GM19372 (cell line): Measurements from ENCODE around the gene SERPINA12.

Source experiments
- ATAC-seq: cut with Tn5 transposase; IDR thresholded peaks from one replicate; pipeline ENCODE4 v1.9.1; 2021; ENCODE audit warnings: mild to moderate bottlenecking, low read depth, moderate library complexity; ENCODE audit not compliant: unreplicated experiment

Gene SERPINA12, protein sequence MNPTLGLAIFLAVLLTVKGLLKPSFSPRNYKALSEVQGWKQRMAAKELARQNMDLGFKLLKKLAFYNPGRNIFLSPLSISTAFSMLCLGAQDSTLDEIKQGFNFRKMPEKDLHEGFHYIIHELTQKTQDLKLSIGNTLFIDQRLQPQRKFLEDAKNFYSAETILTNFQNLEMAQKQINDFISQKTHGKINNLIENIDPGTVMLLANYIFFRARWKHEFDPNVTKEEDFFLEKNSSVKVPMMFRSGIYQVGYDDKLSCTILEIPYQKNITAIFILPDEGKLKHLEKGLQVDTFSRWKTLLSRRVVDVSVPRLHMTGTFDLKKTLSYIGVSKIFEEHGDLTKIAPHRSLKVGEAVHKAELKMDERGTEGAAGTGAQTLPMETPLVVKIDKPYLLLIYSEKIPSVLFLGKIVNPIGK

DNA sequence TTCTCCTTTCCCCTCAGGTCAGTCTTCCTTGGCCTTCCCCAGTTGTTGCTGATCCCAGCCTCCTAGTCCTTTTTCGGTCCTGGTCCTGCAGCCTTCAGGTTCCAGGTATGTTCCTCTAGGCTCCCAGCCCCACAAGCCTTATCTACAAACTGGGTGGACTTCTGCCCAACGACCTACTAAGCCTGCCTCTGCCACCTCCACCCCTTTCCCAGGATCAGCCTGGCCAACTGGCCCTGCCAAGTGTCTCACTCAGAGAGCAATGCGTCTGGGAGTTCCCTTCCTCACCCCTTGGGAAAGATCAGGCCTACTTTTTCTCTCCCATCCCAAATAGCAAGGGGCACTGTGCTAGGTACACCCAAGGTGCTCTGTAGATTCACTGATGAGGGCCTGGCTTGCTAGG is at the start of gene SERPINA12:
Gene SERPINA12, minus strand, starts transcription at position 114 of the 400 bp plus-strand sequence. CDS start 11,072 bp downstream, outside the sequence.
- no peak for ATAC-seq

DNA sequence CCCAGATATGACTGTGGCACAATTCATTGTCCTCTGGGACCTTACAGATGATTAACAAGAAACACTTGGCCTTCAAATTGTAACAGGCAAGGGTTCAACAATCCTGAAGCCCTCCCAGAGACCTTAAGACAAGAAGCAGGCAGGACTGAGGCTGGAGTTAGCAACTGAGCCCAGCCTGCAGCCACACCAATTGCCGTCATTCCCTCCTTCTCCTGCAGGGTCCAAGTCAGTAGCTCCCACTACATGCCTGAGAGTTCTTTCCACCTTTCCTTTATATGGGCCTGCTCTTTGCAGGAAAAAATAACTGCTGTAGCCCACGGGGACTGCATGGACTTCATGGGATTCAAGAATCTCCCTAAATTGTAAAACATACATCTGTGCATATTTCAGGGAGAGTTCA is 49.6 kb upstream of the SERPINA12 start:
- ATAC-seq, result no peak

DNA sequence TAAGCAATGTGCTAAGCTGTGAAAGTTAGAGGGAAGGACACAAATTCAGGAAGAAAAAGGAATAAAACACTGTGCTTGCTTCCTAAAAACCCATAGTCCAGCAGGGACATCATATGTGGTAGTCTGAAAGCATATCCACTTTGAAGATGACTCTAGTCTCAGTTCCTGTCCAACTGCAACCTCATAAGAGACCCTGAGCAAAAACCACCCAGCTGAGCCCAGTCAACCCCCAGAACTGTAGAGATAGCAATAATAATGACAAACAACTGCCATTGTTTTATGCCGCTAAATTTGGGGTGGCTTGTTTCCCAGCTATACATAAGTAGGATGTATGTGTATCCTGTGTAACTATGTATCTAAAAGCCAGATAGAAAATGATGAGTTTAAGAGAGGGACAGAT is 48.1 kb upstream of the SERPINA12 start:
- ATAC-seq, result no peak

DNA sequence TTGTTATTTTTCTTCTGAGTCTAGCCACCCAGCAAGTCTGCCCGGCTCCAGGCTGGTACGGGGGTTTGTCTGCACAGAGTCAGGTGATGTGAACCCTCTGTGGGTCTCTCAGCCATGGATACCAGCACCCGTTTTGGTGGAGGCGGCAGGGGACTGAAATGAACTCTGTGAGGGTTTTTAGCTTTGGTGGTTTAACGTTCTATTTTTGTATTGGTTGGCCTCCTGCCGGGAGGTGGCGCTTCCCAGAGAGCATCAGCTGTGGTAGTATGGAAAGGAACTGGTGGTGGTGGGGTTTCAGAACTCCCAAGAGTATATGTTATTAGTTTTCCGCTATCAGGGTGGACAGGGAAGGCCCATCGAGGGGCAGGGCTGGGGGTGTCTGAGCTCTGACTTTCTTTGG is 46.7 kb upstream of the SERPINA12 start:
- no peak for ATAC-seq

DNA sequence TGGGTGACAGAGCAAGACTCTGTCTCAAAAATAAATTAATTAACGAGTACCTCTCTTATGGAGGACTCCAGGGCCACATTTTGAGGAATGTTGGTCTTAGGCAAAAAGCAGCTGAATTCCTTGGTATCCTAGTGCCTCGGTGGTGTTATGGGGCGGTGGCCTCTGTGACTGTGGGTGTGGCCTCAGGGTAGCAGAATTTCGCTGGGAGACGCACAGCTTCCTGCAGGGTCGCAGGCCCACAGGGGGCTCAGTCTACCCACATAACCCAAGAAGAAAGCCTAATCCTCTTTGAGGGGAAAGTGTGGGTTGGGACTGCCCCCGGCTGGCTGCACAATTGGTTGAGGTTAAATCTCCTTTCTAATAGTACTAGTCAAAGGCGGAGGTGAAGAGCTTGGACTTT is 40.8 kb upstream of the SERPINA12 start:
- no peak for ATAC-seq

DNA sequence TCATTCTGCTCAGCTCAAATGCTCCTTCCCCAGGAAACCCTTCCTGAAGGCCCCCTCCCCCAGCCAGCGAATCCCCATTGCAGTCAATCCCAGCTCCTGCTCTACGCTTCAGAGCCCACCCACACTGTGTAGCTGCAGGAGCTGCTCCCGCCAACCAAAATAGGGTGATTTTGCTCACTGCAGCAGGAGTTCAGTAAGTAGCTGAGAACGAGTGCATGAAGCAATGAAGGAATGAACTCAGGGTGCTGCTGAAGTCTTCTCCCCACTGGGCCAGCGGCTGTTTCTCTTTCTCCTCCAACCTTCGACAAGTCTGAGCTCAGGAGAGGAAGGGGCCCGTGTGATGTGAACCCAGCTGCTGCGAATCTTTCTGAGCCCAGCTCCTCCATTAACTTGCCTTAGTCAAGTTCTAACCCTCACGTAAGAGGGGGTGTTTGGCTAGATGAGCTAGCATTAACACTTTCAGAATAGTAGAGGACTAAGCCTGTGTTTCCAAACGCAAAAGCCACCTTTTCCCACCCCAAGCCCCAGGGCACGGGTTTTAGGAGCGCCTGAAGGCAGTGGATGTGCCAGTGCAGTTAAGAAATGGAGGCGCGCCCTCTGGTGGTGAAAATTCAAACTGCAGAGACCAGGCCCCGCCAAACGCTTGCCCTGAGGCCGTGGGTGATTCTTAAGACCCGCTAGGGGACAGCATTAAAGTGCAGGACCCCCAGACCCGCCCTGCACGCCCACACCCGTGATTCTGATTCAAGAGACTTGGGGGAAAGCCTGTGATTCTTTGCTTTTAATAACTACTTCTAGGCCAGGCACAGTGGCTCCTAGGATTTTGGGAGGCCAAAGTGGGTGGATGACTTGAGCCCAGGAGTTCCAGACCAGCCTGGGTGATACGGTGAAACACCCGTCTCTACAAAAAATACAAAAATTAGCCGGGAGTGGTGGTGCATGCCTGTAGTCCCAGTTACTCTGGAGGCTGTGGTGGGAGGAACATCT is 40.0 kb upstream of the SERPINA12 start:
- ATAC-seq, result no peak

DNA sequence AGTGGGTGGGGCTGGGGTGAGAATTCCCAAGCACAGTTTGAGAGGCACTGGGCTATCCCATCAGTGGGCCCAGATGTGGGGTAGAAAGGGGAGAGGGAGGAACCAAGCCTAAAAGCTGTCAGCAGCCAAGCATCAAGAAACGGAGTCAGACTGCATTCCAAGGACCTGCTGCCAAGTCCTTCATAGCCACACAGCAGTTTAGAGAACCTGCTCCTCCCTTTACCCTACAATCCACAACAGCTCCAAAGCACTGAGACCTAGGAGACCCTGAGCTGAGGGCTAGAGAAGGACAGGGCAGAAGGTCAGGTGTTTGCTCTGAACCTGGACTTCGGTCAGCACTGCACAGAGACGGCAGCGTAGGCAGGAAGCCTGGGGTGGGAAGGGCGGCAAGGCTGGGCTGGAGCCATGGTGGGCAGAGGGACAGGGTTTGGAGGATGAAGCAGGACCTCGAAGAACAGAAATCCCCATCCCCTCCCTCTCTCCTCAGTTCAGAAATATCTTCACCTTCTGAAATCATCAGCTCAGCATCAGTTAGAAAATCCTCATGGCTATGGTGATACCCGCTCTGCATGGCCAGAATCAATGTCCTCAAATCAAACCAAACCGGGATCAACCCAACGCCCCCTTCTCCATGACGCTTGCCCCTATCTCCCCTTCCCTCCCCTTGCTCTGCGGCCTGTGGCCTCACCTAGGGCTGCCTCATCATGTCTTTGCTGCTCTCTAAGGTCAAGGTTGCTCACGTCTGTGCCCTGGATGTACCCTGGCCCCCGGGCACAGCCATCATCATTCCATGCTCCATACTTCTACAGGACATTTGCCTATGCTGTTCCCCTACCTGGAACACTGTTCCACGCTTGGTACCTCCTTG is 39.1 kb upstream of the SERPINA12 start:
- ATAC-seq, result no peak

DNA sequence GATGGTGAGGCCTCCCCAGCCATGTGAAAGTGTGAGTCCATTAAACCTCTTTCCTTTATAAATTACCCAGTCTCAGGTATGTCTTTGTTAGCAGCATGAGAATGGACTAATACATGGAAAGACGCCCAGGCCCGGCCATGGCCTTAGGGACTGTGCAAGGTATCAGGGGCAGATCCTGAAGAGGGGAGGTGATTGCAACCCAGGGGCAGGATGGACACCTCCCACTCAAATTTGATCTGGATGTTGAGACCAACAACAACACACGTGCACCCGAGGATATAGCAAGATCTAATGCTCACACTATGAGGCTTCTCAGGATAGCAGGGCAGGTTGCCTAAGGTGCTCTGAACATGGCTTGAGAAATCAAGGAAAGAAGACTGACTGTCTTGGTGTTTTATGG is 38.5 kb upstream of the SERPINA12 start:
- no peak for ATAC-seq

DNA sequence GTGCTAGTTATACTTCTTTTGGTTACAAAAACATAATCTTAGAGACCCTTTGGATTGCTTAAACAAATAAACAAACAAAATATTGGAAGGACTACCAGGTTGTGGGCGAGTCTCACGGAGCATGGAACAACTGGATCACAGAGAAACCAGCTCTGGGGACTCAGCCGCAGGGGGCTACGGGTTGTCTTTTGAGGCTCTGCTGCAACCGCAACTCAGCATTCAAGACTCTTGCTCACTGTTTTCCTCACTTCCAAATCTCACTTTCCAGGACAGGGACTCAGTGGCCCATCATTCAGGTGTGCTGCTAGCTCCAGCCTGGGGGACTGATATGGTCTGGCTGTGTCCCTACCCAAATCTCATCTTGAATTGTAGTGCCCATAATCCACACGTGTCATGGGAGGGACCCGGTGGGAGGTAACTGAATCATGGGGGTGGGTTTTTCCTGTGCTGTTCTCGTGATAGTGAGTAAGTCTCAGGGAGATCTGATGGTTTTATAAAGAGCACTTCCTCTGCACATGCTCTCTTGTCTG is 37.9 kb upstream of the SERPINA12 start:
- ATAC-seq, result no peak

DNA sequence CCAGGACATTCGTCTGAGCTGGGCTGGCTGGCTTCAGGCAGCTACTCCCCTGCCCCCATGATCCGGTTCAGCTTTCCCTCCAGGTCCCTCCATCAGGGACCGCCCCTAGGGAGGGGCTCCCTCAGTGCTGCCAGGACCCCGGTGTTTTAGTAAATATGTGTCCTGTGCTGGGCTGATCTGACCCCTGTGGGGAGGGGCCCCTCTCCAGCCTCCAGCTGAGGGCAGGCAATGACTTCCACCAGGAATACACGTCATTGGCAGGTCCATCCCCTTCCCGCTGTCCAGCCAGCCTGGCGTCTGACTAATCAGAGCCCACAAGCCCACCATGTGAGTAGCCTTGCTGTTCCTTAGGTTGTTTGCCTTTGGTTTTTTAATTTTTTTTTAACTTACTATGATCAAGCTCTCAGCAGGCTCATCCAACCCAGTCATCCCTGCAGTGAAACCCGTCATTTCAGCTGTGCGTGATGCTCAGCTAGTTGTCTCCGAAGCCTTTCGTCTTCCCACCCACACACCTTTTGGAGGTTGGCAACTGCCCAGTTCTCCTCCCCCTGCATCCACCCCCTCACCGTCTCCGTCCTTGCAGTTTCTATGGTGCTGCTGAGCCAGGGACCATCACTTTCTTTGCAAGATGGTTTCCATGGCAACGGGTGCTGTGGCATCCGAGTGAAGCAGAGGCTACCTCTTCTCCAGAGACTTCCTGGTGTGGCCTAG is 36.0 kb upstream of the SERPINA12 start:
- no peak for ATAC-seq

DNA sequence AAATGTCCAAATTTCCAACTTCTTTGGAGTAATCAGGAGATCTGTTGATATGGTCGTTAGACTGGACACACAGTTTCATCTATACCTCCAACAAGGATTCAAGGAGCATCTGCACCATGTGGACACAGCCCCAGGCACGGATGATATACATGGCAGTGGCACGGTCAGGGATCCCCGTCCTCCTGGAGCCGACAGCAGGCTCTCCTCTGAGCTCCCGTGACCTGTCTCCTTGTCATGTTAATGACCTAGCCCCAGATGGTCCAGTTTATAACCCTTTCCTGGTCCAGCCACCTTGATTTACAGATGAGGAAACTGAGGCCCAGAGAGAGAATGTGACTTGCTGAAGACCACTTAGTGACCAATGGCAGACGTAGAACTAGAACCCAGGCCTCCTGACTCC is 35.5 kb upstream of the SERPINA12 start:
- no peak for ATAC-seq

DNA sequence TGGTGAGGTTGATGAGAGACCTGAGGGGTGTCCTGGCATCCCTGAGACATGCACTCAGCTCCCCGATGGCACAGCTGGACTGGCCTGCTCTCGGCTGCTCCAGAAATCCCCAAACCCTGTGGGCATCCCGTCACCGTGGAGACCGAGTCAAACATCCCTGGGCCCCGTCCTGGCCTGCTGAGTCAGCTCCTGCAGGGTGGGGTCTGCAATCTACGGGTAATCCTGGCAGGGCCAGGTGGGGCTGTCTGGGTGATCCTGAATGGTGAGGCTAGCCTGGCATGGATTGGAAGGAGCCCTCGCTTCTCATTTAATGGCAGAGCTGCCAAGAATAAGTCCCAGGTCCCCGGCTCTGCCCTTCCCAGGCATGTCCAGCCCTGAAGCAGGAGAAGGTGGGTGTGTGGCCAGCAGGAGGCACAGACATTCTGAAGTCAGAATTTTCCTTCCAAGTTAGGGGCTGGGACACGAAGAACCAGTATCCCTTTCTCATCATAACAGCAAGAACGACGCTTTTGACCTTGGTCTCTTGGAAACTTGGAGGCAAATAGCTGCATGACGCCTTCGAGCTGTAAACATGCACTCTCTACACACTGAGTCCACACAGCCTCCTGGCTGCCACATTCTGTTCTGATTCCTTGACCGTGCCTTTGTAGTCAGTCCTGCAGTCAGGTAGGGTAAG is 34.3 kb upstream of the SERPINA12 start:
- ATAC-seq, result no peak

DNA sequence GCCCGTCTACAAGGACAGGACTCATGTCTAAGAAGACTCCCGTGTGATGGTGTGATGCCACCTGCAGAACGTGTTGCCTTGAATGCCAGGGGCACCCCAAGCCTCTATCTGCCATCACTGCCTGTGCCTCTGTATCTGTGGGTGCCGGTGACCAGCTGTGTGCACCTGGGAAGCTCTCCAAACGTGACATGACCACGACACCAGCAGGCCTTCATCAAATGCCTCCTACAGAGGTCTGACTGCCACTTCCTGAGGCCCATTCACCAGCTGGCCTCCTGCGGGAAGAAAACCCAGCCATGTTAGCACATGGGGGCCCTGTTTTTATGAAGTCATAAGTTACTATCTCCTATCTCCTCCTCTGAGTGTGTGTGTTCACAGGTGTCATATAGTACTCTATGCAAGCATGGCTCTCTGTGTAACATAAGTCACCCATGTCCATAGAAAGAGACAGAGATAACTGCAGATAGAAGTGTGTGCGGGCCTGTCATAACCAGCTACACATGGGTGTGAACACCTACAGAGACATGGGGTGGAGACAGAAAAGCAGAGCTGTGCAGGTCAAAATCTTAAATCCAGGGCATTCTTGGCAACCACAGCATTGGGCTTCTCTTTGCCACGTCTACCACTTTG is 33.7 kb upstream of the SERPINA12 start:
- ATAC-seq, result no peak

DNA sequence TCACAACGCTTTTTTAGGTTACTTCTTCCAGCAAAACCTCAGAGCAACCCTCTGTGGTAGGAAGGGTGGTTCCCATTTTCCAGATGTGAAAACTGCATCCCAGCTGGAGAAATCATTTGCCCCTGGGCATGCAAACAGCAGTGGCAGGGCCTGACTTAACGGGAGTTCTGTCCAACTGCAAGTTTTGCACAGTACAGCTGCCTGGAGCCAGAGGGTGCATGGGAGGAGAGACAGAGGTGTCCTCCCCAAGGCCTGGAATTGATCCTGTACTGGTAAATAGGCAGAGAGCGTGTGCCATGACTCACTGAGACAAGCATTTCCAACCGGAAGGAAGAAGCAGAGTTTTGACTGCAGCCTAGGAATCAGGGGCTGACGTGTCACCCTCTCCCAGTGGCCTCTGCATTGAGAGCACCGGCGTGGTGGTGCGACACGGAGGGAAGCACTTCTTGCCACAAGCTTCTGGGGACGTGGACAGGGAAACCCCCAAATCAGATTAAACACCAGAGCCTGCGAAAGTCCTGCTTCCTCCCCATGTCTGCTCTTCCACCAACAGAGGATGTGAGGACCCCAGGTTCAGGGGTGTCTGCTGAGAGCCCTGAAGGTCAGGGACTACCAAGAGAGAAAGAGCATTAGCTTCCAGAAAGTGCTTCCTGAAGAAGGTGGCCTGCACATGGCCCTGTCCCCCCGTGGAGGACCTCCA is 33.0 kb upstream of the SERPINA12 start:
- no peak for ATAC-seq

DNA sequence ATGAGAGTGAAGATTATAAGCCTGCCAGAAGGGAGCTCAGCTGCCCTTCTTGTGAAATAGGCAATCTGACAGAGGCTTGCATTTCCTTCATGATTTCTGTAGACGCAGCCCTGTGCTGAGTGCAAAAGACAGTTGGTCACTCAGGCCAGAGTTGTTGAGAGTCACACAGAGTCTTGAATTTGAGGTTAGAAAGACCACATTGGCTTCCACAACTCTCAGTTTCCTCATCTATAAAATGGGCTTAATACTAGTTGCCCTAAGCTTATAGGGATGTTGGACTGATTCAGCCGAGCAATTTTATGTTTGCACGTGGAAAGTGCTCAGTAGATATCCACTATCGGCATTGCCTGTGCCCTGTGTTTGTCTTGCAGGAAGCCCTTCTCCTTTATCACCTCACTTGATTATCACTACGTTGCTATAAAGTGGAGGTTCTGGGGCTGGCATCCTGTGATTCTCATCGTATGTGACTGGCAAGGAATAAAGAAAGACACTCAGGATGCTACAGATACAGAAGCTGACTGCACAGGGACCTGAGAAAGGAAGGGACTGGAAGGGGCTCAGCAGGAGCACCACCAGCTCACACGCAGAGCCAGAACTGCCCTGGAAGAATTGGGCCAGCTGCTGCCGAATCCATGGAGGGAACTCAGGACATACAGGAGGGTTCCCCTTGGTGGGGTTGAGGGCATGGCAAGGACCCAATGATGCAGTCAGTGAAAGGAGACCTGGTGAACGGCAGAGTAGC is 32.1 kb upstream of the SERPINA12 start:
- ATAC-seq, result no peak

DNA sequence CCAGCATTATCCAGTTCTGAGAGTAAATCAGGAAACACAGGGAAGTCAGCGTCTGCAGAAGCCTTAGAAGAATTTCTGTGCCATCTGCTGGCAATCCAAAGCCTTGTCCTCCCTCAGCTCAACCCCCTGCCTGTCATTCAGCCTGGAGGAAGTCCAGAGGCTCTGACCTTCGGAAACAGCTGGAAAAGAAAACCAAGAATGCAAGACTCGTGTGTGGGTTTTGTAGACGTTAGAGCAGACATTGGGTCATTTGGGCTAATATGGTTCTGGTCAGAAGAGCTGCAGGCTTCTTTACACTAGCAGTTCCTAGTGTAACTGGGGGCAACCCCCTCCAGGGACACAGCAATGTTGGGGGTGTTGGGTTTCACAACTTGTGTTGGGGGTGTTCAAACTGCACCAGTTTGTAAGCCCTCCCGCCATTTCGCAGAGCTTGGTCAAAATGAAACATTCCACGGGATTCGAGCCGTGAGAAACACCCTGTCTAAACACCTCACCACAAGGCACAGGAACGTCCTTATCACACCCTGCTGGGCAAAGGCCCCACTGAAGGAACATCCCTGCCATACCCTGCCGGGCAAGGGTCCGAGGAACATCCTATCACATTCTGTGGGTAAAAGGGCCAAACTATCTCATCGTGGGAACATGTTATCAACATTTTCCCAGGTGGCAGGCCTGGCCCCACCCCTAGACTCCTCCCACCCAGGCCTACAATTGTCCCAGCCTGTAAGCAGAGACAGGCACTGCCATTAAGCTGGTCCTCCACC is 30.9 kb upstream of the SERPINA12 start:
- ATAC-seq, result no peak

DNA sequence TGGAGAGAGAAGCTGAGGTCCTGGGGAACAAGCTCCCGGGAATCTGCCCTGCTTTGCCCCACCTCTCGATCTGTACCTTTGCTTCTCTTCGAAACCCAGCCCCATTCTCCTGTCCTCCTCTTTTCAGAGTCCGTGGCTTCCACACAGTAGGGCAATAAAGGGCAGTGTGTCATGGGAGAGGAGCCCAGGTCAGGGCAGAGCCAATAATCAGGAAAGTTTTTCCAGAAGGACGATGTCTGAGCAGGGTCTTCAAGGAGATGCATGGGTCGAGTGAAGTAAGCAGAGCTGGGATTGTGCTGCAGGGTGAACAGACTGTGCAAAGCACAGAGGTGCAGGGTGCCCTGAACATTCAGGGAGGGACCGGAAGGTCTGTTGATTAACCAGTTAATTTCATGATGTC is 29.9 kb upstream of the SERPINA12 start:
- no peak for ATAC-seq
